ENCODE measurements around the gene EXOC4. TPM values are rescaled to one million over a fixed set of nuclear protein-coding genes. Genes with fewer than 3 reads are reported as not detected.
A peak's percentile ranks its signal among the peaks of the same experiment; 100 is the strongest.
"Not testable (repeated sequence)": the region's sequence is repeated elsewhere in the genome, so short reads cannot be mapped to it uniquely, and the experiment has no call there.

EXOC4 gene
- total and polyA plus RNA-seq, 2 donors (not counting 1 experiment from before 2014, with no cell fraction given) = 79.6 to 158 TPM

- DNase-seq (ENCODE audit: low read depth in 2 of 2); H4K20me1 ChIP-seq (ENCODE audit: control insufficient read depth, extremely low read depth, insufficient read depth, low read length); H3K9ac ChIP-seq (ENCODE audit: insufficient read depth, low read length); H2AFZ ChIP-seq (ENCODE audit: low read length); H3K36me3 ChIP-seq (ENCODE audit: control insufficient read depth, insufficient read depth, low read length); H3K4me3 ChIP-seq (replicated peaks in 1 of 4; ENCODE audit: control extremely low read depth in 1 of 4, insufficient read depth in 1 of 4, low read depth in 3 of 4, low read length in 4 of 4); H3K27ac ChIP-seq (ENCODE audit: insufficient read depth, low read length); H3K27me3 ChIP-seq (ENCODE audit: control insufficient read depth, insufficient read depth, low read length); H3K4me2 ChIP-seq (ENCODE audit: extremely low read depth, insufficient read depth, low read length); H3K9me3 ChIP-seq (ENCODE audit: control insufficient read depth, insufficient read depth, low read depth, low read length); H3K79me2 ChIP-seq (ENCODE audit: control insufficient read depth, insufficient read depth, low read length); H3K4me1 ChIP-seq (ENCODE audit: control insufficient read depth, extremely low read depth, insufficient read depth, low read length): not testable (repeated sequence)
These were observed 39.1 kb upstream of the EXOC4 start for GRCh38 chr7:133213772-133214171.

GRCh38 chr7:133217773-133218172, 35.1 kb upstream of the EXOC4 start:
- no peaks in the 10 kb centered on the region for H3K79me2 ChIP-seq (ENCODE audit: control insufficient read depth, insufficient read depth, low read length)
- no peaks in the 10 kb centered on the region for H3K27me3 ChIP-seq (ENCODE audit: control insufficient read depth, insufficient read depth, low read length)
- no peak for TF ChIP-seq CTCF (conservative IDR thresholded peaks at IDR 0.05 in 1 of 2, IDR thresholded peaks at IDR 0.05 in 1 of 2; ENCODE audit: low read depth in 1 of 2, low read length in 2 of 2)
- no peaks in the 10 kb centered on the region for H4K20me1 ChIP-seq (ENCODE audit: control insufficient read depth, extremely low read depth, insufficient read depth, low read length)
- H3K4me3 ChIP-seq (replicated peaks in 1 of 4; ENCODE audit: control extremely low read depth in 1 of 4, insufficient read depth in 1 of 4, low read depth in 3 of 4, low read length in 4 of 4) = no peak overlapping the region
- no peak overlapping the region for H3K27ac ChIP-seq (ENCODE audit: insufficient read depth, low read length)
- DNase-seq (ENCODE audit: low read depth in 2 of 2) = no peak
- H2AFZ ChIP-seq (ENCODE audit: low read length) = no peak overlapping the region
- no peak overlapping the region for H3K4me2 ChIP-seq (ENCODE audit: extremely low read depth, insufficient read depth, low read length)
- no peaks in the 10 kb centered on the region for H3K36me3 ChIP-seq (ENCODE audit: control insufficient read depth, insufficient read depth, low read length)
- H3K9me3 ChIP-seq (ENCODE audit: control insufficient read depth, insufficient read depth, low read depth, low read length) = no peaks in the 10 kb centered on the region
- no peak overlapping the region for H3K9ac ChIP-seq (ENCODE audit: insufficient read depth, low read length)
- no peaks in the 10 kb centered on the region for H3K4me1 ChIP-seq (ENCODE audit: control insufficient read depth, extremely low read depth, insufficient read depth, low read length)

GRCh38 chr7:133230591-133231194, 22.2 kb upstream of the EXOC4 start:
- Histone ChIP-seq H3K27ac (ENCODE audit: insufficient read depth, low read length) (no peak overlapping the region), H3K36me3 (ENCODE audit: control insufficient read depth, insufficient read depth, low read length) (no peaks in the 10 kb centered on the region), H3K79me2 (ENCODE audit: control insufficient read depth, insufficient read depth, low read length) (no peaks in the 10 kb centered on the region), H4K20me1 (ENCODE audit: control insufficient read depth, extremely low read depth, insufficient read depth, low read length) (no peaks in the 10 kb centered on the region), H3K27me3 (ENCODE audit: control insufficient read depth, insufficient read depth, low read length) (no peaks in the 10 kb centered on the region), H3K4me3 (replicated peaks in 1 of 4; ENCODE audit: control extremely low read depth in 1 of 4, insufficient read depth in 1 of 4, low read depth in 3 of 4, low read length in 4 of 4) (no peak overlapping the region), H3K4me1 (ENCODE audit: control insufficient read depth, extremely low read depth, insufficient read depth, low read length) (no peaks in the 10 kb centered on the region), H3K9ac (ENCODE audit: insufficient read depth, low read length) (no peak overlapping the region), H2AFZ (ENCODE audit: low read length) (no peak overlapping the region), H3K4me2 (ENCODE audit: extremely low read depth, insufficient read depth, low read length) (no peak overlapping the region), H3K9me3 (ENCODE audit: control insufficient read depth, insufficient read depth, low read depth, low read length) (no peaks in the 10 kb centered on the region)
- TF ChIP-seq EZH2 (IDR thresholded peaks at IDR 0.05; ENCODE audit: low read length, missing control alignments) = no peak
- TF ChIP-seq CTCF (conservative IDR thresholded peaks at IDR 0.05 in 1 of 2, IDR thresholded peaks at IDR 0.05 in 1 of 2; ENCODE audit: low read depth in 1 of 2, low read length in 2 of 2) = peak; percentile 72 to 88
- DNase-seq (ENCODE audit: low read depth in 2 of 2) = peak; percentile 16 to 70

Measured in fibroblast of lung (primary cell).